ENCODE measurements around the gene PCDHGC5.

GRCh38 chr5:141510160-141510559 is 21.3 kb downstream of the PCDHGC5 start:
- TF ChIP-seq EZH2 (IDR thresholded peaks at IDR 0.05) (no peak), POLR2AphosphoS5 (IDR thresholded peaks at IDR 0.05; ENCODE audit: borderline replicate concordance, low read depth, low read length) (no peak), FOXP2 (optimal IDR thresholded peaks at IDR 0.05; ENCODE audit: control extremely low read depth, extremely low read length, insufficient read depth) (no peak)
